Activated gamma-delta T cell treated with Interleukin-2 at 50 U/mL for 16 hours (primary cell): ENCODE data around the gene MEGF9.

Experiments
- DNase-seq: peaks from one replicate; pipeline ENCODE4 v3.0.0-alpha.2; 2020

The MEGF9 gene

GRCh38 chr9:120702075-120702474 is 12.2 kb downstream of the MEGF9 start:
- no peak for DNase-seq

GRCh38 chr9:120701248-120701647 is 13.0 kb downstream of the MEGF9 start:
- no peak for DNase-seq

GRCh38 chr9:120698766-120699165 is 15.5 kb downstream of the MEGF9 start:
- DNase-seq, result no peak

GRCh38 chr9:120697448-120697847 is 16.8 kb downstream of the MEGF9 start:
- DNase-seq, result no peak

- no peak for DNase-seq
Measured at GRCh38 chr9:120696551-120697230, 17.6 kb downstream of the MEGF9 start.

- DNase-seq, result no peak
Measured at GRCh38 chr9:120694559-120694958, 19.7 kb downstream of the MEGF9 start.

GRCh38 chr9:120693700-120694008 is 20.6 kb downstream of the MEGF9 start:
- no peak for DNase-seq

GRCh38 chr9:120692901-120693699 is 21.2 kb downstream of the MEGF9 start:
- DNase-seq, result no peak

GRCh38 chr9:120690372-120690771 is 23.9 kb downstream of the MEGF9 start:
- DNase-seq, result no peak

- DNase-seq, result no peak
Measured at GRCh38 chr9:120689860-120690259, 24.4 kb downstream of the MEGF9 start.

GRCh38 chr9:120688758-120689157 is 25.5 kb downstream of the MEGF9 start:
- DNase-seq, result no peak

GRCh38 chr9:120683150-120683549 is 31.1 kb downstream of the MEGF9 start:
- no peak for DNase-seq

GRCh38 chr9:120681121-120681520 is 33.1 kb downstream of the MEGF9 start:
- DNase-seq, result no peak

- DNase-seq, result no peak
Measured at GRCh38 chr9:120680579-120680978, 33.7 kb downstream of the MEGF9 start.

GRCh38 chr9:120680161-120680560 is 34.1 kb downstream of the MEGF9 start:
- DNase-seq, result no peak

- DNase-seq, result no peak
Measured at GRCh38 chr9:120677965-120678364, 36.3 kb downstream of the MEGF9 start.

- no peak for DNase-seq
Measured at GRCh38 chr9:120676767-120677402, 37.4 kb downstream of the MEGF9 start.

- no peak for DNase-seq
Measured at GRCh38 chr9:120668399-120668798, 45.9 kb downstream of the MEGF9 start.

- DNase-seq, result no peak
Measured at GRCh38 chr9:120663950-120664349, 50.3 kb downstream of the MEGF9 start.

- DNase-seq, result no peak
Measured at GRCh38 chr9:120663380-120663779, 50.9 kb downstream of the MEGF9 start.

GRCh38 chr9:120662513-120662912 is 51.8 kb downstream of the MEGF9 start:
- DNase-seq, result no peak

GRCh38 chr9:120659676-120660075 is 54.6 kb downstream of the MEGF9 start:
- no peak for DNase-seq

- no peak for DNase-seq
Measured at GRCh38 chr9:120659209-120659608, 55.1 kb downstream of the MEGF9 start.

GRCh38 chr9:120655005-120655622 is 59.2 kb downstream of the MEGF9 start:
- no peak for DNase-seq
